ENCODE measurements around the gene TRPC4AP.

TRPC4AP gene

GRCh38 chr20:34986311-34987287 is 106.0 kb downstream of the TRPC4AP start:
- no peak for DNase-seq (ENCODE audit: low read depth)

DNA sequence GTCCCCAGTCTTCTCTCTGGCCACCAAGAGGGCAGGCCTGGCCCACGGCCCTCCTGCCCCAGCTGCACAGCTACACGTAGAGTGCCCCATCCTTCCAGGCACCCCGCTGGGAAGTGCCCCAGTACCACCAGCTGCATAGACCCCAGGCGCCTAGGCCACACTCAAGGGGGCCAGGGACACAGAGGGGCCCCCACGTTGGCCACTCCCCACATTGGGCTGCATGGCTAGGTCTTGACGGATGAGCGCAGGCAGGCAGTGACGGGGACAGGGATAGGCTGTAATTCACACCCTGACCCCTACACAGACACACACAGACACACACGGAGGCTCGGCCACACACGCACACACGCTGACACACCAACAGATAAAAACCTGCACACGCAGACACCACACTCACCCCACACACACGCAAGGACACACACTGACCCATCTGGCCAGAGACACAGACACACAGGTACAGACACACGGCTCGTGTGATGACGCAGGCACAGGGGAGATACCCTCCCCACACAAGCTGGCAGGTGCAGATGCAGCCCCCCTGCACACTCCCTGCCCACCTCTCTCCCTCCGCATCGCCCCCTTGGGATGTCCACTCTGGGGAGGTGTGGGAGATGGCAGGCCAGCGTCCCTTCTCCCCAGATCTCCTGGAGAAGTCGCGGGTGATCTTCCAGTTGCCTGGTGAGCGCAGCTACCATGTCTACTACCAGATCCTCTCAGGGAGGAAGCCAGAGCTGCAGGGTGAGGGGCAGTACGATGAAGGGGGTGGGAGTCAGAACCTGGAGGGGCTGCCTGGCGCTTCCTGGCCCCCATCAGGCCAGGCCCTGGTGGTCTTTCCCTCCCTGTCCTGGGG is 106.9 kb downstream of the TRPC4AP start:
- DNase-seq (ENCODE audit: low read depth), result no peak

GRCh38 chr20:34984756-34985261 is 107.8 kb downstream of the TRPC4AP start:
- DNase-seq (ENCODE audit: low read depth), result no peak

DNA sequence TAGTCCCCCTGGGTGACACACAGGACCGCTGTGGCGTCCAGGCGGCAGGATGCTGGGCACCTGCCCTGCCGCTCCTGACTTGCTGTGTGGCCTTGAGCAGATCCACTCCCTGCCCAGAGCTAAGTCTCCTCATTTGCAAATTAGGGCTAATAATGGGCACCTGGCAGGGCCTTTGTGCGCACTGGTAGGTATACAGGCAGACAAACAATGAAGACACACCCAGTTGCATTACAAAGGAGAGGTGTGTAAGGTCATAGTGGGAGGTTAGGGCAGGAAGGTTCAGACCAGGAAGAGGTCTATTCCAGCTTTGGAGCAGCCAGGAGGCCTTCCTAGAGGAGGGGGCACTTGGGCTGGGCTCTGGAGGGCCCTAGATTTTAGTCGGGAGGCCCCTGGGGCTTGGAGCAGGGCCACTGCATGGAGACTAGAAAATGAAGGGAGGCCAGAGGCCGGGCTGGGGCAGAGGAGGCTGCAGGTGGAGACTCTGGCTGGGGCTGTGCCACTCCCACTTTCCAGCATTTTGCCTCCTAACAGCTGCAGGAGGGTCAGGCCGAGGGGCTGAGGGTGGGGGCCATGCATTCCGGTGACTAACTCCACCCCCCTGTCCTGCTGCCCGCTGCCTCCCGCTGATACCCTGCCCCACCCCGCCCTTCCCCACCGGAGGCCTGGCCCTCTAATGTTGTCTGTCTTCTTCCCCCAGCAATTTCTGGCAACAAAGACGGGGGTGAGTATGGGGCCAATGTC is 108.4 kb downstream of the TRPC4AP start:
- DNase-seq (ENCODE audit: low read depth), result no peak

DNA sequence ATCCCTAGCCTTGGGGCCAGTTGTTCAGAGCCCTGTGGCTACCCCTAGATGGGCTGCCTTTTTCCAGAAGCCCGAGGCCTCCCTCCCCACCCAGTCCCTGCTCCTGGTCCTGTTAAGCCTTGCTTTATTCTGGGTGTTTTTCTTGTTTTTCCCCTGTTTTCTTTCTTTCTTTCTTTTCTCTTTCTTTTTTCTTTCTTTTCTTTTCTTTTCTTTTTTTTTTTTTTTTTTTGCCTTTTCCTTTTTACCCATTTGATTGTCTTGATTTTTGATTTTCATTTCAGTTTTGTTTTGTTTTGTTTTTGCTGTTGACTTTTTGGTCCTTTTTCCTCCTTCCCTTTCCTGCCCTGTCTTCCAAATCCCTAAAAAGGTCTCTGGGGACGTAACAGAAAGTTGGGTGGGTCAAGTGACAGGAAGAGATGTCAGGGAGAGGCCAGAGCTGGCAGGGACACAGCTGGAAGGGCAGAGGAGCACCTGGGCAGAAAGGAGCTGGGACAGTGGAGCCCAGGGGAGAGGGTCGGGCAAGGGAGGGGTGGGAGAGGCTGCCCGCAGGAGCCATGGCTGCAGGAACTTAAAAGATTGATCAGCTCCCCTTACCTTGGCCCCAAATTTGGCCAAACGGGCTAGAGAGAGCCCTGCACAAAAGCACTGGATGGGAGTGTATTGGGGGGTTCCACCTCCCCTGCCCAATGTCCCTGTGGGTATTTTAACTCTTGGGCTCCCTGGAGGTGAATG is 109.4 kb downstream of the TRPC4AP start:
- DNase-seq (ENCODE audit: low read depth), result no peak

GRCh38 chr20:34982270-34983088 is 110.1 kb downstream of the TRPC4AP start:
- DNase-seq (ENCODE audit: low read depth), result no peak

GRCh38 chr20:34980543-34981233 is 111.9 kb downstream of the TRPC4AP start:
- peak; percentile 10 for DNase-seq (ENCODE audit: low read depth)

- DNase-seq (ENCODE audit: low read depth), result no peak
Observed at GRCh38 chr20:34979366-34980153, 113.0 kb downstream of the TRPC4AP start.

- no peak for DNase-seq (ENCODE audit: low read depth)
Observed at GRCh38 chr20:34978092-34978744, 114.4 kb downstream of the TRPC4AP start.

- no peak for DNase-seq (ENCODE audit: low read depth)
Observed at GRCh38 chr20:34977365-34978091, 115.1 kb downstream of the TRPC4AP start.

- no peak for DNase-seq (ENCODE audit: low read depth)
Observed at GRCh38 chr20:34976286-34976685, 116.3 kb downstream of the TRPC4AP start.

GRCh38 chr20:34974246-34974645 is 118.4 kb downstream of the TRPC4AP start:
- DNase-seq (ENCODE audit: low read depth), result no peak

DNA sequence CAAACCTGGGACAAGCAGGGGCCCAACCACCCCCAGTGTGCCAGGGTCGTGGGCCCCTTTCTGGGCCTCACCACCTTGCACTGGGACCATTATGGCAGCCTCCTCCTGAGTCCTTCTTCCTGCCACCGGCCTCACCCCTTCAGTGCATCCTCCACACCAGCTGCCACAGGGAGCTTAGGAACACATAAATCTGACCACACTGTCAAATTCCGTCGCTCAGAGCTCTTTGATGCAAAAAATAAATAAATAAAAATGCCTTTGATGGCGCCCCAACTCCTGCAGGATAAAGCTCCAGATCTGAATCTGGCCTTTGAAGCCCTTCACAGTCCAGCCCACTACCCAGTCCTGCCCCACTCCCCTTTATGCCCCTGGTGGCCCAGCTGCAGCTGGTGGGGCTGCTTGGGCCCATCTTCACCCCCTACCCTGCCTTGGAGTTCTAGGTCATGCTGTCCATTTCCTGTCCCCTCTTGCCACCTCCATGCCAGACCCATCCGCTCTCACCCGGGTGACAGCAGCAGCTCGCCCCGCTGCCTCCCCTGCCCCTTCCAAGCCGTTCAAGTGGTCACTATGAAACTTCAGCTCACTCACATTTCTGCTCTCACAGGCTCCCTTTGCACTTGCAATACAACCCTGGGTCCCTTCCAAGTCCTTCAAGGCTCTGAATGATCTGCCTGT is 120.9 kb downstream of the TRPC4AP start:
- no peak for DNase-seq (ENCODE audit: low read depth)

DNA sequence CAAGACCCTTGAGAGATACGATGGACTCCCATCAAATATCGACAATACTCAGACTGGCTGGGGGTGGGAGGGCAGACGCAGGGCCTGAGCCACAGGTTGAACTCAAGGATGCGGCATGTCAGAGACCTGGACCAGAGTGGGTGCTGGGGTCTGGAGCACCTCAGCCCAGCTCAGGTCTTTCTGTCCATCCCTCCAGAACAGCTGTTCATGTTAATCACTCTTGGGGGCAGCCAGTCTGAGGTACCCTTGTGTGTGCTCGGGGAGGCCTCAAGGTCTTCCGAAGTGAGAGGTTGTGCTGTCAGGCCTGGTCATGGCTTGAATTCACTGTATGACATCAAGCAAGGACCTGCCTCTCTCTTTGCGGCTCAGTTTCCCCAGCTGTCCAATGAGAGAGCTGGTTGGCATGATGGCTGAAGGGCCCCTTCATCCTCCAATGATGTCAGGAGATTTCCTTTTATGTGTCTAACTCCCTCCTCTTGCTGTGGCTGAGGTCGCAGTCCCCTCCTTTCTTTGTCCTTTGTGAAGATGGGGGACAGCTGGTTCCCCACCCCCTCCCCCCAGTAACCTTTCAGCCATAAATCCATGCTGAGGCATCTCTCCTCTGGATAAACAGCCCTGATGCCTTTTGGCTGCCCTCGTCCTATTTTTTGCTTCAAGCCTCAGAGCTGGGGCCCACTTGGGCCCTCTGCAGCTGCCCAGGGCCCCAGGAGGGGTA is 121.6 kb downstream of the TRPC4AP start:
- no peak for DNase-seq (ENCODE audit: low read depth)

DNA sequence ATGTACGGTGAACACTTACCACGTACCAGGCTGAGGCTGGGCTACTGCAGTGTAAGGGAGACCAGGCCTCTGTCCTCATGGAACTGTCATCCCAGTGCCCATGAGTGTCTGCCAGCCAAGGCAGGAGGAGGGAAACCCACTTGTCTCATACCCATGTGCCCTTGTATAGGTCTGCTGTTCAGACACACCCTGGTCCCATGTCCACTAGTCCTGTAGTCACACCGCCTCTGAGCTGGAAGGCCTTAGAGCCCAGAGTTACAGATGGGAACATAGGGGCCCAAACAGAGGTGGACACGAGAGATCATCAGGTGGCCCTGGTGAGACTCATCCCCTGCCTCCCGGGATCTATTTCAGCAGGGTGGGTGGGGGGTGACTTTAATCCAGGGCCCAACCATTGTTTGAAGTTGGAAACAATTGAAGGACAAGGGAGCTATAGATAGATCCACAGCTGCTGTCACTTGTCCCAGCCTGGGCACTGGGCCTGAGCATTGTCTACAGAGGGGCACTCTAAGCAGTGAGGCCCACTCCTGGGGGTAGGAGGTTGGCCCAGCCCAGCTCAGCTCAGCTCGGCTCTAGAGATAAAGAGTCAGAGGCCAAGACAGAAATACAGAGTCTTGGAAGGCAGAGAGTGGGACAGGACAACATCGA is 122.3 kb downstream of the TRPC4AP start:
- no peak for DNase-seq (ENCODE audit: low read depth)
